ENCODE results near the gene ZNF117.
"Not testable (repeated sequence)": the region's sequence is repeated elsewhere in the genome, so short reads cannot be mapped to it uniquely, and the experiment has no call there.

The ZNF117 gene

GRCh38 chr7:64997164-64997908, 6.5 kb upstream of the ZNF117 start:
- DNase-seq (ENCODE audit: low read depth in 3 of 3), result no peak

- DNase-seq (ENCODE audit: low read depth in 3 of 3), result no peak
These were observed 5.5 kb upstream of the ZNF117 start for GRCh38 chr7:64996305-64996704.

- DNase-seq (ENCODE audit: low read depth in 3 of 3), result no peak
These were observed 3.1 kb upstream of the ZNF117 start for GRCh38 chr7:64993901-64994300.

- DNase-seq (ENCODE audit: low read depth in 3 of 3), result no peak
These were observed 2.1 kb upstream of the ZNF117 start for GRCh38 chr7:64992971-64993370.

- no peak for DNase-seq (ENCODE audit: low read depth in 3 of 3)
These were observed 620 bp downstream of the ZNF117 start for GRCh38 chr7:64990216-64990615.

GRCh38 chr7:64978497-64979203, 12.2 kb downstream of the ZNF117 start:
- no peak for DNase-seq (ENCODE audit: low read depth in 3 of 3)

GRCh38 chr7:64965594-64965993, 25.2 kb downstream of the ZNF117 start:
- DNase-seq (ENCODE audit: low read depth in 3 of 3), result no peak

GRCh38 chr7:64959072-64959747, 31.6 kb downstream of the ZNF117 start:
- DNase-seq (ENCODE audit: low read depth in 3 of 3), result no peak

GRCh38 chr7:64951250-64951848, 39.5 kb downstream of the ZNF117 start:
- DNase-seq (ENCODE audit: low read depth in 3 of 3), result no peak

- not testable (repeated sequence) for DNase-seq (ENCODE audit: low read depth in 3 of 3)
These were observed 40.2 kb downstream of the ZNF117 start for GRCh38 chr7:64950673-64951072.

GRCh38 chr7:64948774-64949173, 42.1 kb downstream of the ZNF117 start:
- DNase-seq (ENCODE audit: low read depth in 3 of 3), result not testable (repeated sequence)

- no peak for DNase-seq (ENCODE audit: low read depth in 3 of 3)
These were observed 43.4 kb downstream of the ZNF117 start for GRCh38 chr7:64947252-64948000.

- DNase-seq (ENCODE audit: low read depth in 3 of 3), result peak in 1 of 3 donors; percentile 8
These were observed 44.1 kb downstream of the ZNF117 start for GRCh38 chr7:64946772-64947171.

GRCh38 chr7:64945503-64946175, 45.2 kb downstream of the ZNF117 start:
- no peak for DNase-seq (ENCODE audit: low read depth in 3 of 3)

- DNase-seq (ENCODE audit: low read depth in 3 of 3), result not testable (repeated sequence)
These were observed 46.0 kb downstream of the ZNF117 start for GRCh38 chr7:64944667-64945502.

- not testable (repeated sequence) for DNase-seq (ENCODE audit: low read depth in 3 of 3)
These were observed 50.8 kb downstream of the ZNF117 start for GRCh38 chr7:64940021-64940420.

- DNase-seq (ENCODE audit: low read depth in 3 of 3), result no peak
These were observed 52.3 kb downstream of the ZNF117 start for GRCh38 chr7:64938540-64938939.

GRCh38 chr7:64934478-64934877, 56.4 kb downstream of the ZNF117 start:
- no peak for DNase-seq (ENCODE audit: low read depth in 3 of 3)

- DNase-seq (ENCODE audit: low read depth in 3 of 3), result not testable (repeated sequence)
These were observed 62.3 kb downstream of the ZNF117 start for GRCh38 chr7:64928252-64929187.

Data from stimulated activated CD4-positive, alpha-beta T cell treated with anti-CD3 and anti-CD28 coated beads, TNF-alpha, amount 100 ng/mL, for 48 hours (primary cell).